IPS-20b (cell line): ENCODE data around the gene DEFB128.

ENCODE experiments used
- H3K27ac ChIP-seq: one replicate; pipeline ENCODE4 v1.5.1; 2013; ENCODE audit warnings: low read length
- H3K27me3 ChIP-seq: 2 replicates; pipeline ENCODE4 v1.6.1; 2013; ENCODE audit warnings: mild to moderate bottlenecking, low read length, inconsistent platforms; ENCODE audit not compliant: insufficient read depth
- H3K36me3 ChIP-seq: 2 replicates; pipeline ENCODE4 v1.6.1; 2013; ENCODE audit warnings: low read depth, mild to moderate bottlenecking, inconsistent platforms, low read length, moderate library complexity; ENCODE audit not compliant: insufficient read depth
- H3K4me1 ChIP-seq: 2 replicates; pipeline ENCODE4 v1.6.1; 2013; ENCODE audit warnings: mild to moderate bottlenecking, control low read depth, inconsistent platforms, low read length, moderate library complexity; ENCODE audit not compliant: insufficient read depth
- H3K4me3 ChIP-seq: 2 replicates; pipeline ENCODE4 v1.5.1; 2013; ENCODE audit warnings: mild to moderate bottlenecking, low read length, inconsistent platforms
- H3K9ac ChIP-seq: 2 replicates; pipeline ENCODE4 v1.6.1; 2013; ENCODE audit warnings: low read depth, mild to moderate bottlenecking, inconsistent platforms, low read length, moderate library complexity
- H3K9me3 ChIP-seq: 2 replicates; pipeline ENCODE4 v1.6.1; 2013; ENCODE audit warnings: mild to moderate bottlenecking, low read depth, low read length, inconsistent platforms; ENCODE audit not compliant: insufficient read depth

The DEFB128 gene

DNA sequence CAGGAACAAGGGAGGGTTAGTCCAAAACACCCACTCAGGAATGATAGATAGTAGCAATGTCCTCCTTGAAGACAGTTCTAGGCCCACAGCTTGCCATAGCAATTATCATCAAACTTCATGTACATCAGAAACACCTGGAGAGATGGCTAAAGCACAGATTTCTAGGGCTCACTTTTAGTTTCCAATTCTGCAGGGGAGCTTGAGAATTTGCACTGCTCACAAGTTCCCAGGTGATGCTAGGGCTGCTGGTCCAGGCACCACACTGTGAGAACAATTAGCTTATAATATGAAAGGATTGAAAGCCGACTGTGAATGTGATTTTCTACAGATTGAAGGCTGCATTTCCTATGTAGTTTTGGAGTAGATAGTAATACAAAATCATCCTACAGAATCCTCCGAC lies 43.6 kb downstream of the DEFB128 start:
- H3K4me3 ChIP-seq: no peak overlapping the region
- H3K9me3 ChIP-seq: no peaks in the 10 kb centered on the region
- H3K36me3 ChIP-seq: no peaks in the 10 kb centered on the region
- H3K27ac ChIP-seq: no peak overlapping the region
- peaks cover 10% of the 10 kb centered on the region; the same call in 1 of the 2 replicates for H3K4me1 ChIP-seq
- peaks cover 6% of the 10 kb centered on the region; the same call in 1 of the 2 replicates for H3K27me3 ChIP-seq
- H3K9ac ChIP-seq: no peak overlapping the region

GRCh38 chr20:142290-142689 lies 47.2 kb downstream of the DEFB128 start, which contains the start of gene DEFB126:
TSS of gene DEFB126 (plus strand) at chr20:142590. CDS start at chr20:142629, 39 bp downstream.
- Histone ChIP-seq H3K27me3 (0 out of 2 replicates have a peak, but pooled peaks cover 6% of the 10 kb centered on the region), H3K9ac (no peak within 1 kb of the TSS), H3K9me3 (peaks cover 6% of the 10 kb centered on the region; the same call in 1 of the 2 replicates), H3K4me1 (peaks cover 10% of the 10 kb centered on the region; the same call in 1 of the 2 replicates), H3K36me3 (no peaks in the 10 kb centered on the region), H3K27ac (no peak within 1 kb of the TSS), H3K4me3 (no peak within 1 kb of the TSS)
